Stimulated activated CD4-positive, alpha-beta T cell treated with anti-CD3 and anti-CD28 coated beads, Interleukin-4, amount 100 ng/mL, for 4 hours (primary cell): ENCODE data around the gene PPARA.

Source experiments
- DNase-seq, 2 experiments: peaks; one replicate each; pipeline ENCODE4 v3.0.0-alpha.2; 2020

PPARA gene

GRCh38 chr22:46280999-46281623, 130.8 kb downstream of the PPARA start:
- no peak for DNase-seq

GRCh38 chr22:46281866-46282678, 131.7 kb downstream of the PPARA start:
- no peak for DNase-seq

- DNase-seq, result no peak
Observed at GRCh38 chr22:46286006-46286405, 135.7 kb downstream of the PPARA start.

DNA sequence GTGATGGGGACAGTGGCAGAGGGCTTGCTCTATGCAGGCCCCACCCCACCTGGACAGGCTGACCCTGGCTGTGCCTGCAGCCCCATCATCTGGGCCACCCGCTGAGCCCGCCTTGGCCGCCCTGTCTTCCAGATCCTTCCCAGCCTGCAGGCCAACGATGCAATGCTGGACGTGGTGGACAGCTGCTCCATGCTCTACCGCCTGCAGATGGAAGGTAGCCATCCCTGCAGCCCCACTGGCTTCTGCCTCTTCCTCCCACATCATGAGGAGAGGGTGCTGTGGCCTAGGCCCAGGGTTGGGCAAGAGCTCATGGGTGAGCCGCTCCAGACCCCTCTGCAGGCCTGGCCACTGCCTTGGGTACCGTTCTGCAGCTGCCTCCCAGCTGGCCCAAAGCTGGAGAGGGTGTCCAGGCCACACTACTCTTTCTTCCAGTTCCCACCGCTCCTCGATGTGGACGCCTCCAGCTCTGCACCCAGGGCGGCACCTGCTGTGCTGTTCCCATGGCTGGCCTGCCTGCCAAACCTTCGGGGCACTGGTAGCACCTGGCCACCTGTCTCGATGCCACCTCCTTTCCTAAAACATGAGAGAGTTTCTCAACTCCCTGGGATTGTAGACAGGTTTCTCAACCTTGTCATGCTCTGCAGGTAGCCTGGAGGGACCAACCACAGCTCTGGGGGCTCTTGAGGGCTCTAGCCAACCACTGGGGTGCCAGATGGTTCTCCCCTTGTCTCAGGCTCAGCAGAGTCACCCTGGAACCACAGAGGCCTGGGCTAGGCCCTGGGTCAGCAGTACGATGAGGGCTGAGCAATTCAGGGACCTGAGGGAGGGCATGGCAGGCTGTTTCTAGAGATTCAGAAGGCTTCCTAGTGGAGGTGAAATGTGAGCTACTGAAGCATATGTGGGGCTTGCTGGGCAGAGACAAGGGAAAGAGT, 136.9 kb downstream of the PPARA start:
- DNase-seq, result no peak

DNA sequence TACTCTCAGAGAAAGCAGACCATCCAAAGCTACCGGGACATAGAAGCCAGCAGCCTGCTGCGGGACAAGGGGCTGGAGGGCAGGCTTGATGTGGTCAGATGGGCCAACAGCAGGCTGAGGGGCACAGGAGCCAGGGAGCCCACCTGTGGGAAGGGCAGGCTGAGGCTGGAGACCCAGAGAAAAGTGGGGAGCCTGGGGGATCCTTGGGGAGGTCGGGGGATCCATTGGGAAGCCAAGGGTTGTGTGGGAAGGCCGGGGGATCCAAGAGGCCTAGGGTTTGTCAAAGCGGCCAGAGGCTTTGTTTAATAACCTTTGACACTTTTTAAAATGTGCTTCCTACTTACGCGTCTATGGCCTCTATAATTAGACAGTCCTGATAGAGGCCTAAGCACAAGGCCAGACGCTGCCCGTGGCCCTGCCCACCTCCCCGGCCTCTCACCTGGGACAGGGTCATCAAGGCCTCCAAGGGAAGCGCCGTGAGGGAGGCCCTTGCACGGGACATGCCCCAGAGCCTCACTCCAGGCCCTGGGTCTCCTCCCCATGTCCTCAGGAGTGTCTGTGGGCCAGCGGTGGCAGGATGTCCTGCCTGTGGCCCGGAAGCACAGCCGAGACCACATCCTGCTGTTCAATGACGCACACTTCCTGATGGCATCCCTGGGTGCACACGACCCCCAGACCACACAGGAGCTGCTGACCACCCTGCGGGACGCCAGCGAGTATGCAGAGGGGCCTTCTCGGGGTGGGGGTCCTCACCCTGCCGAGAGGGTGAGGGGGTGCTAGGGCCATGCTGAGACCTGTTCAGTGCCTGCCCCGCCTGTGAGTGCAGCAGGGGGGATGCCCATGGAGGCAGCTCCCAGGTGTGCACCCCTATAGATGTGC, 137.8 kb downstream of the PPARA start:
- no peak for DNase-seq

DNA sequence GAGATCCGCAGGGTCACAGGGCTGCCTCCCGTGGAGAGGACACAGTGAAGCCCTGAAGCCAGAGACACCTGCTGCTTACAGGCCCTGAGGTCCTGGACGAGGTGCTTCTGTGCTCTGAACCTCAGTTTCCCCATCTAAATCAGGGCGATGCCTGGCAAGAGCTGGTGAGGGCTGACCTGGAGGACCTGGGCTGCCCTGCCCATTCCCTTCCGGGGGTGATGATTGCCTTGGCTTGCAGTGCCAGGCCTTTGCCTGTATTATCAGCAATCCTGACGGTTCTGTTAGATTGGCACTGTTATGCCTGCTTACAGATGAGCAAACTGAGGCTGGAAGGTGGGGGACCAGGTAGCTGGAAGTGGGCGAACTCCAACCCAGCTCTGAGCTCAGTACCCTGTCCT, 138.5 kb downstream of the PPARA start:
- DNase-seq, result no peak

- no peak for DNase-seq
Observed at GRCh38 chr22:46289244-46289891, 139.0 kb downstream of the PPARA start.

DNA sequence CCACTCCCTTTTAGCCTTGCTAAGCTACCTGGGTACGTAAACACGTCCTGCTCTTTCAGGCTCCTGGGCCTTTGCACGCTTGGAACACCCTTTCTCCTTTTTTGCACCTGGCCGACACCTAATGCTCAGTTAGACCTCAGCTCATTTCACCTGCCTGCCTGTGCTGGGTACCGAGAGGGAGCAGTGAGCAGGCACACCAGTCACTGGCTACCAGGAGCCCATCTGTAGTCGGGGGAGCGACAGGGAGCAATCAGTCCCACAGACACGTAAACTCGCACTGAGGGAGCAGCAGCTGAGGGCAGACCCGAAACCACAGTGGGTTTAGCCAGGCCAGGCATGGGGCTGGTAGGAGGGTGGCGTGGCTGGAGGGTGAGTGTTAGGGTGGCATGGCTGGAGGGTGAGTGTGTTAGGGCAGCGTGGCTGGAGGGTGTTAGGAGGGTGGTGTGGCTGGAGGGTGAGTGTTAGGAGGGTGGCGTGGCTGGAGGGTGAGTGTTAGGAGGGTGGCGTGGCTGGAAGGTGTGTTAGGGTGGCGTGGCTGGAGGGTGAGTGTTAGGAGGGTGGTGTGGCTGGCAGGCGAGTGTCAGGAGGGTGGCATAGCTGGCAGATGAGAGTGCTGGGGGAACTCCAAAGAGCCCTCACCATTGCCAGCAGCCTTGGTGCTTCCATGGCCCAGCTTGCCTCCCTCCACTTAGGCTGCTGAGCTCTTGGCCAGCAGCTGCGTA, 140.0 kb downstream of the PPARA start:
- DNase-seq, result no peak

- DNase-seq, result no peak
Observed at GRCh38 chr22:46290843-46291785, 140.8 kb downstream of the PPARA start.

- DNase-seq, result no peak
Observed at GRCh38 chr22:46292173-46292572, 141.8 kb downstream of the PPARA start.

GRCh38 chr22:46292732-46293131, 142.4 kb downstream of the PPARA start:
- DNase-seq, result no peak
